Thyroid gland (tissue), 4 donors: ENCODE measurements around the gene NRG3. TPM values are rescaled to one million over a fixed set of nuclear protein-coding genes. Genes with fewer than 3 reads are reported as not detected.

Experiments
- DNase-seq, 2 donors: peaks; one replicate each; pipeline ENCODE4 v3.0.0-alpha.2; 2019
- H3K27ac ChIP-seq, 3 donors: fragments of 200-600 bp; sonication (generic); 1 replicate in 2 of 3; 2 replicates in 1 of 3; pipeline ENCODE4 v1.5.1; 2016 to 2019; ENCODE audit warnings: mild to moderate bottlenecking in 1 of 3, moderate library complexity in 1 of 3
- H3K27me3 ChIP-seq: fragments of 200-600 bp; sonication (generic); one replicate; pipeline ENCODE4 v1.5.1; 2019
- H3K36me3 ChIP-seq, 2 donors: fragments of 200-600 bp; sonication (generic); one replicate each; pipeline ENCODE4 v1.5.1; 2016 to 2019
- H3K4me1 ChIP-seq, 2 donors: fragments of 200-600 bp; sonication (generic); one replicate each; pipeline ENCODE4 v1.5.1; 2017 to 2019
- H3K4me3 ChIP-seq, 3 donors: fragments of 200-600 bp; sonication (generic); replicated peaks in 1 of 3; 1 replicate in 2 of 3; 2 replicates in 1 of 3; pipeline ENCODE4 v1.5.1; 2016; ENCODE audit warnings: mild to moderate bottlenecking in 1 of 3
- H3K9me3 ChIP-seq: fragments of 200-600 bp; sonication (generic); one replicate; pipeline ENCODE4 v1.5.1; 2017
- POLR2A ChIP-seq, 2 donors: fragments of 450-650 bp; IDR thresholded peaks; one replicate each; pipeline ENCODE4 v1.6.1; 2017; ENCODE audit warnings: antibody characterized with exemption in 2 of 2, mild to moderate bottlenecking in 2 of 2, moderate library complexity in 1 of 2
- WGBS, 2 donors: methylation state at CpG; one replicate each; pipeline ENCODE4 v1.1.5; 2017; 5-methylcytosine and 5-hydroxymethylcytosine counted together
- intact Hi-C: fragments of 100-400 bp; cut with DNase I; formaldehyde crosslinking; loops from one replicate; pipeline ENCODE4 v1.15.1; 2023
- total RNA-seq, 4 donors: library from RNA; depleted of rRNA; stranded (reverse); fragments of >200 nt; gene quantifications; one replicate each; pipeline ENCODE4 v1.2.3, GENCODE V29; 2016
- TF ChIP-seq, protein P1 (sequence below), 6 experiments: fragments of 200-600 bp in 3 of 6; fragments of 450-650 bp in 3 of 6; sonication (generic) in 3 of 6; IDR thresholded peaks; one replicate each; pipeline ENCODE4 v1.5.1; 2016 to 2019; ENCODE audit warnings: antibody characterized with exemption in 6 of 6, mild to moderate bottlenecking in 2 of 6, inconsistent platforms in 1 of 6, moderate library complexity in 1 of 6

Gene NRG3
- total RNA-seq, 4 donors from 2014 or later: 0.67 to 1.8 (median 1.3) TPM

DNA sequence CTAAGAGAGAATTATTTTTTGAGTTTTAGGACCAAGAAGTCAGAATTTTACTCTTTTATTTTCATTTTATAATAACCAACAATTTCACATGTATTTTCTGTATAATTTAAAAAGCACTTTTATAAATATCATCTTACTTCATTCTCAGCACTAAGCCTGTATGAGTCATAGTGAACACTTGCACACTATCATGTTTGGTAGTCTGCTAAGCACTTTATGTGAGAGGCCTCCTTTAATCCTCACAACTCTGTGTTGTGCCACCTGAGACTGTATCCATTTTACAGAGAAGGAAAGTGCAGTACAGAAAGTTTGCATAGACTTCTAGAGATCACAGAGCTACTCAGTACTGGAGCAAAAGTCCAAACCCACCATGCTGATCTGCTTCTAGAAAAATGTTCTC is 939.6 kb downstream of the NRG3 start:
- intact Hi-C loops: no loop called here
- Histone ChIP-seq H3K4me3 (no peak overlapping the region), H3K36me3 (no peaks in the 10 kb centered on the region), H3K27me3 (no peaks in the 10 kb centered on the region), H3K9me3 (no peaks in the 10 kb centered on the region), H3K27ac (no peak overlapping the region), H3K4me1 (no peaks in the 10 kb centered on the region)
- no peak for DNase-seq
- TF ChIP-seq POLR2A (IDR thresholded peaks at IDR 0.05): no peak
- TF ChIP-seq, protein P1, sequence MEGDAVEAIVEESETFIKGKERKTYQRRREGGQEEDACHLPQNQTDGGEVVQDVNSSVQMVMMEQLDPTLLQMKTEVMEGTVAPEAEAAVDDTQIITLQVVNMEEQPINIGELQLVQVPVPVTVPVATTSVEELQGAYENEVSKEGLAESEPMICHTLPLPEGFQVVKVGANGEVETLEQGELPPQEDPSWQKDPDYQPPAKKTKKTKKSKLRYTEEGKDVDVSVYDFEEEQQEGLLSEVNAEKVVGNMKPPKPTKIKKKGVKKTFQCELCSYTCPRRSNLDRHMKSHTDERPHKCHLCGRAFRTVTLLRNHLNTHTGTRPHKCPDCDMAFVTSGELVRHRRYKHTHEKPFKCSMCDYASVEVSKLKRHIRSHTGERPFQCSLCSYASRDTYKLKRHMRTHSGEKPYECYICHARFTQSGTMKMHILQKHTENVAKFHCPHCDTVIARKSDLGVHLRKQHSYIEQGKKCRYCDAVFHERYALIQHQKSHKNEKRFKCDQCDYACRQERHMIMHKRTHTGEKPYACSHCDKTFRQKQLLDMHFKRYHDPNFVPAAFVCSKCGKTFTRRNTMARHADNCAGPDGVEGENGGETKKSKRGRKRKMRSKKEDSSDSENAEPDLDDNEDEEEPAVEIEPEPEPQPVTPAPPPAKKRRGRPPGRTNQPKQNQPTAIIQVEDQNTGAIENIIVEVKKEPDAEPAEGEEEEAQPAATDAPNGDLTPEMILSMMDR (IDR thresholded peaks at IDR 0.05): no peak

DNA sequence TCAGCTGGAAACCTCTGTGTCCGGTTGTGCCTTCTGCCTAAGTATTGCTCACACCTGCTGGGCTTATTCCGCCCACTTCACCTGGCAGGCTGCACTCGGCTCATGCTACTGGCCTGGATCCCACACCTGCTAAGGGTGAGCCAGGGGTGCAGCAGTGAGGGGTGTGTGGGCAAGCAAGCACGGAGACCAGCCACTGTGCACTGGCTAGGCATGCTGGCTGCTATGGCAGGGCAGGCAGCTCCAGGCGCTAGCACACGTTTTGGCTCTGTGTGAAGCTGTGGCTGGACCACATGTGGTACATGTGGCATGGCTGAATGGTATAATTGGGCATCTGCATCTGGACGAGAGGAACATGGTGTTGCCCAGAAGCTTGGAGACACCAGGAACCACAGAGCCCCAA is 940.7 kb downstream of the NRG3 start:
- no peaks in the 10 kb centered on the region for H3K27me3 ChIP-seq
- H3K4me3 ChIP-seq: no peak overlapping the region
- TF ChIP-seq POLR2A (IDR thresholded peaks at IDR 0.05): no peak
- TF ChIP-seq, protein P1 (IDR thresholded peaks at IDR 0.05): no peak
- no peaks in the 10 kb centered on the region for H3K4me1 ChIP-seq
- intact Hi-C loops: no loop called here
- no peak overlapping the region for H3K27ac ChIP-seq
- WGBS, 2 donors: 86 to 87% methylated on average over 7 of the region's 7 CpGs
- no peaks in the 10 kb centered on the region for H3K36me3 ChIP-seq
- H3K9me3 ChIP-seq: no peaks in the 10 kb centered on the region
- DNase-seq: no peak

DNA sequence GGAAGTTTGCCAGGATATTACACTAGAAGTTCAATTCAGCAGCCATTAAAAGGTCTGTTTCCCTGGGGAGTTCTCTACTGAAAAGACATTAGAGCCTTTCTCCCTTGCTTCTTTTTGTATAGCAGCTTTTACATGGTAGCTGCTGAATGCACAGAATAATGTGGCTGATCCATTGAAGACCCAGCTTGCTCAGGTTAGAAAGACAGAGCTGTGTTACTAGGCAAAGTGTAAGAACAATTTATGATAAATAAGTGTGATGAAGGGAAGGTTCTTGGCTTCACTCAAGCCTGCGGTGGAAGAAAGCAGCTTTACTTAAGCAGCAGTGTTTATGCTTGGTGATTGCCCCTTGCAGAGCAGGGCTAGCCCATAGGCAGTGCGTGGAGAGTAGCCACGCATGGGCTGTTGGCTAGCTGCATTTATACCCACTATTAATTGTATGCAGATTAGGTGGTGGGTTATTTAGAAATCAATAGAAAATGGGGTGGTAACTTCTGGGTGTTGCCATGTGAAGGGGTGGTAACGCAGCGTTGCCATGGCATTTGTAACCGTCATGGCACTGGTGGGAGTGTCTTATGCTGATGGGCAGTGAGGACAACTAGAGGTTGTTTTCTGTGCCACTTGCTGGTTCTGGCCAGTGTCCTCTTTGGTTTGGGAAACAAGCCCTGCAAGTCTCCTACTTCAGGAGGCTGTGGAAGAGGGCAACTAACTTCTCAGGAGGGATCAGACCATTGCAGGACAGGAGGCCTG is 942.9 kb downstream of the NRG3 start:
- DNase-seq: no peak
- Histone ChIP-seq H3K36me3 (no peaks in the 10 kb centered on the region), H3K27me3 (no peaks in the 10 kb centered on the region), H3K4me1 (no peaks in the 10 kb centered on the region), H3K9me3 (no peaks in the 10 kb centered on the region), H3K4me3 (no peak overlapping the region), H3K27ac (no peak overlapping the region)
- no peak for TF ChIP-seq POLR2A (IDR thresholded peaks at IDR 0.05)
- TF ChIP-seq, protein P1 (IDR thresholded peaks at IDR 0.05): no peak
- 89 to 96% methylated on average over 6 of the region's 6 CpGs for WGBS, 2 donors
- intact Hi-C loops: no loop called here

DNA sequence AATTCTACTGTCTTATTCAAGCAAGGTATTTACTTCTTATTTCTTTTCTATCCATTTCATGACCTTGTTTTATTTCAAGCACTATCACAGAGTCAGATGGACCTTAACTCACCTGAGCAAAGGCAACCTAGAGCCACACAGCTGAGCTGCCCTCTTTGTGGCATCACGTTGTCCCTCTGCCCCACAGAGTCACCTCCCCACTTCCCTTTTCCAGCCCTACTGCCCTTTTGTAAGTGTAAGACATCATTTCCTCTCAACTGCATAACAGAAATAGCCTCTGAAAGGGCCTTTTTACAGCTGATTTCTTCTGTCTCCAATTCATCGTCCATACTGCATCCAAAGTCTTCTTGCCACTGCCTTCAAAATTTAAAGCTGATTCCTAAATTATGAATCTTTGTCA is 946.0 kb downstream of the NRG3 start:
- Histone ChIP-seq H3K4me3 (no peak overlapping the region), H3K27me3 (no peaks in the 10 kb centered on the region), H3K36me3 (no peaks in the 10 kb centered on the region), H3K4me1 (no peaks in the 10 kb centered on the region), H3K9me3 (no peaks in the 10 kb centered on the region), H3K27ac (no peak overlapping the region)
- TF ChIP-seq POLR2A (IDR thresholded peaks at IDR 0.05): no peak
- TF ChIP-seq, protein P1 (IDR thresholded peaks at IDR 0.05): no peak
- 62 to 82% methylated on average over 2 of the region's 2 CpGs for WGBS, 2 donors
- intact Hi-C loops: no loop called here
- no peak for DNase-seq

DNA sequence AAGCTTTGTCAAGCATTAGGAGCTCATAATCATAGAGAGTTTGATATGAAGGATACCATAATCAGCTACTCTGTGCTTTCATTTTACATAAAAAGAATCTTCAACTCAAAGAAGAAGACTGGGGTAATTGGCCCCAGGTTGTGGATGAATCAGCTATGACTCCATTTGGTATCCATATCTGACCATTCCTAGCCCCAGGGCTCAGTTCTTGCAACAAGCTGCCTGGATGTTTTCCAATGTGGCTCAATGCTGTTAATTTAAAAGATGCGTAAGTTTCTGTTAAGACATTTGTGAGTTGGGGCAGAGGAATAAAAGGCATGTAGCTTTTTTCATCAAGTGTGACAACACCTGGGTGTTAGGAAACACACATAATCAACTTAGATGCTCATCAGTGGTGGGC is 951.1 kb downstream of the NRG3 start:
- DNase-seq: no peak
- 96 to 100% methylated on average over 1 of the region's 1 CpG for WGBS, 2 donors
- H3K27ac ChIP-seq: no peak overlapping the region
- H3K27me3 ChIP-seq: no peaks in the 10 kb centered on the region
- TF ChIP-seq, protein P1 (IDR thresholded peaks at IDR 0.05): no peak
- TF ChIP-seq POLR2A (IDR thresholded peaks at IDR 0.05): no peak
- no peaks in the 10 kb centered on the region for H3K4me1 ChIP-seq
- H3K36me3 ChIP-seq: no peaks in the 10 kb centered on the region
- intact Hi-C loops: no loop called here
- H3K9me3 ChIP-seq: no peaks in the 10 kb centered on the region
- H3K4me3 ChIP-seq: no peak overlapping the region
